Gastrocnemius medialis (tissue), 4 donors: ENCODE measurements around the gene SELENOO.

ENCODE experiments used
- POLR2A ChIP-seq, 2 donors: fragments of 450-650 bp; IDR thresholded peaks; one replicate each; pipeline ENCODE4 v1.6.1; 2017; ENCODE audit warnings: antibody characterized with exemption in 2 of 2, mild to moderate bottlenecking in 2 of 2, moderate library complexity in 2 of 2
- TF ChIP-seq, protein P1 (sequence below), 5 experiments: fragments of 450-650 bp in 3 of 5; fragments of 200-600 bp in 2 of 5; sonication (generic) in 2 of 5; IDR thresholded peaks in 4 of 5; conservative IDR thresholded peaks in 1 of 5; 1 replicate in 4 of 5; 2 replicates in 1 of 5; pipeline ENCODE4 v1.5.1; 2016 to 2019; ENCODE audit warnings: antibody characterized with exemption in 5 of 5, mild to moderate bottlenecking in 3 of 5, moderate library complexity in 3 of 5

DNA sequence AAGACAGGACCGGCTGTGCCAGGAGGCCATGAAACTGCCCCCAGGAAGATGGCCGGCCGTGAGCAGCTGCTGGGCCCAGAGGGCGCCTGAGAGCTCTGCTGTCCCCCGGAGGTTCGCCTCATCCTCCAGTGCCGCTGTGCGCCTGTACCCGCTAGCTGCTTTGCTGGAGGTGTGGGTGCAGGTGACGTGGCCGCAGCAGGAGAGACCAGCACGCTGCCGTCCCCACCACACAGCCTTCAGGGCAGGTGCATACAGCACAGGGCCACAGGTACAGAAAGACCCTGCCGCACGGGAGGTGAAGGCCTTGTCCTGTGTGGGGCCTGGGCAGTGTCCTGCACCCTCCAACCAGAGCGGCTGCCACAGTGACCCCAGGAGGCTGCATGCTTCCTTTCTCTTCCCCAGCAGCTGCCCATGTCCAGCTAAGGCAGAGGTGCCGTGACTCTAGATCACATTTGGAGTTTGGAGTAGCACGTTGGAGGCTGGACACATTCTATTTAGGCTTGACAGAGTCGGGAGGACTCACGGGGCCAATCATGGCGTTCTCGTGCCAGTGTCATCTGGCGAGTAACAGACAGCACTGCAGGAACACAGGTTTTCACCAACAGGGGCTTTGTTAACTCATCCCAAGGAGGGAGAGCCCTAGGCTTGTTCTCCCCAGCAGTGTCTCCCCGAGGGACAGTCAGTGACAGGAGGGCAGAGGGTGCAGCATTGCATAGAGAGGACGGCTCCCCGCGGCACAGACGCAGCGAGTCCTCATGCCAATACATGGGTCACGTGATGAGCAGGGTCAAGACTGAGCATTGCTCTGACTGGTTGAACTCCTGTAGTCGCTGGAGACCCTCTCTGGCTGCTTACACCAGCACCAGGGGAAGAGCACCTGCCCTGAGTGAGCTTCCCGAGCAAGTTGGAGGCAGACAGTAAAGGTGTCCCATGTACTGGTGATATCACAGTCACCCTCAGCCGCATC, 49.0 kb upstream of the SELENOO start:
- TF ChIP-seq, protein P1, sequence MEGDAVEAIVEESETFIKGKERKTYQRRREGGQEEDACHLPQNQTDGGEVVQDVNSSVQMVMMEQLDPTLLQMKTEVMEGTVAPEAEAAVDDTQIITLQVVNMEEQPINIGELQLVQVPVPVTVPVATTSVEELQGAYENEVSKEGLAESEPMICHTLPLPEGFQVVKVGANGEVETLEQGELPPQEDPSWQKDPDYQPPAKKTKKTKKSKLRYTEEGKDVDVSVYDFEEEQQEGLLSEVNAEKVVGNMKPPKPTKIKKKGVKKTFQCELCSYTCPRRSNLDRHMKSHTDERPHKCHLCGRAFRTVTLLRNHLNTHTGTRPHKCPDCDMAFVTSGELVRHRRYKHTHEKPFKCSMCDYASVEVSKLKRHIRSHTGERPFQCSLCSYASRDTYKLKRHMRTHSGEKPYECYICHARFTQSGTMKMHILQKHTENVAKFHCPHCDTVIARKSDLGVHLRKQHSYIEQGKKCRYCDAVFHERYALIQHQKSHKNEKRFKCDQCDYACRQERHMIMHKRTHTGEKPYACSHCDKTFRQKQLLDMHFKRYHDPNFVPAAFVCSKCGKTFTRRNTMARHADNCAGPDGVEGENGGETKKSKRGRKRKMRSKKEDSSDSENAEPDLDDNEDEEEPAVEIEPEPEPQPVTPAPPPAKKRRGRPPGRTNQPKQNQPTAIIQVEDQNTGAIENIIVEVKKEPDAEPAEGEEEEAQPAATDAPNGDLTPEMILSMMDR (IDR thresholded peaks at IDR 0.05 in 4 of 5, conservative IDR thresholded peaks at IDR 0.05 in 1 of 5), result no peak
- no peak for TF ChIP-seq POLR2A (IDR thresholded peaks at IDR 0.05)
